ENCODE data around the gene PLCG2. TPM values are rescaled to one million over a fixed set of nuclear protein-coding genes. Genes with fewer than 3 reads are reported as not detected.

The PLCG2 gene
- total and polyA plus RNA-seq, 2 experiments from 2014 or later: 3.5 to 10.4 TPM

DNA sequence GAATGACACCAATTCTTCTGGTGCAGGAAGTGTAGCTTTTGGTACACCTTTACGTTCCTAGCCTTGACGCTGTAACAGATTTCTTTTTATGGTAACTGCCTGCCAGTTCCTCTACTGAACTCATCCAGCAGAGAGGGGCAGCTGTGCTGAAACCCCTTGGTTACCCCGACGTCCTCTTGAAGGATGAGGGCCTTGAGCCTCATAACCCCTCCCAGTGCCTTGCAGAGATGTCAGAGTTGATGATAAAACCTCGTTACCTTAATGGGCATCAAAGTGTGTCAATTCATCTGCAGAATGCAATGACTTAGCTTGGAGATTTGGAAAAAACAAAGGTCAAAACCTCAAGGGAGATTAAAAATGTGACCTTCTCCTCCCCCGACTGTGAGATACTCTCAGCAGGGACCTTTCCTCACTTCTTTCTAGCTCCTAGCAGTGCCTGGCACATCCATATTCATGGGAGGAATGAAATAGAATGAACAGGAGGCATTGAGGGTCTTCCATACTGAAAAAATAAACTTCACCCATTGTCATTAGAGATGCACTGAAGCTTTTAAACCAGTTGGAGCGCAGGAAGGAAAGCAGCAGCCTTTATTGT is 163.0 kb downstream of the PLCG2 start:
- H3K4me1 ChIP-seq (ENCODE audit: low read depth): peaks cover 8% of the 10 kb centered on the region
- no peaks in the 10 kb centered on the region for H3K36me3 ChIP-seq
- no peaks in the 10 kb centered on the region for H3K9me3 ChIP-seq (ENCODE audit: low read depth)
- TF ChIP-seq, protein P1, sequence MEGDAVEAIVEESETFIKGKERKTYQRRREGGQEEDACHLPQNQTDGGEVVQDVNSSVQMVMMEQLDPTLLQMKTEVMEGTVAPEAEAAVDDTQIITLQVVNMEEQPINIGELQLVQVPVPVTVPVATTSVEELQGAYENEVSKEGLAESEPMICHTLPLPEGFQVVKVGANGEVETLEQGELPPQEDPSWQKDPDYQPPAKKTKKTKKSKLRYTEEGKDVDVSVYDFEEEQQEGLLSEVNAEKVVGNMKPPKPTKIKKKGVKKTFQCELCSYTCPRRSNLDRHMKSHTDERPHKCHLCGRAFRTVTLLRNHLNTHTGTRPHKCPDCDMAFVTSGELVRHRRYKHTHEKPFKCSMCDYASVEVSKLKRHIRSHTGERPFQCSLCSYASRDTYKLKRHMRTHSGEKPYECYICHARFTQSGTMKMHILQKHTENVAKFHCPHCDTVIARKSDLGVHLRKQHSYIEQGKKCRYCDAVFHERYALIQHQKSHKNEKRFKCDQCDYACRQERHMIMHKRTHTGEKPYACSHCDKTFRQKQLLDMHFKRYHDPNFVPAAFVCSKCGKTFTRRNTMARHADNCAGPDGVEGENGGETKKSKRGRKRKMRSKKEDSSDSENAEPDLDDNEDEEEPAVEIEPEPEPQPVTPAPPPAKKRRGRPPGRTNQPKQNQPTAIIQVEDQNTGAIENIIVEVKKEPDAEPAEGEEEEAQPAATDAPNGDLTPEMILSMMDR (IDR thresholded peaks at IDR 0.05; ENCODE audit: low read depth, low read length): no peak
- no peak overlapping the region for H3K4me3 ChIP-seq
- DNase-seq (ENCODE audit: low read depth in 1 of 2, low spot score in 1 of 2): no peak
- no peak overlapping the region for H3K27ac ChIP-seq
- H3K27me3 ChIP-seq: no peaks in the 10 kb centered on the region

DNA sequence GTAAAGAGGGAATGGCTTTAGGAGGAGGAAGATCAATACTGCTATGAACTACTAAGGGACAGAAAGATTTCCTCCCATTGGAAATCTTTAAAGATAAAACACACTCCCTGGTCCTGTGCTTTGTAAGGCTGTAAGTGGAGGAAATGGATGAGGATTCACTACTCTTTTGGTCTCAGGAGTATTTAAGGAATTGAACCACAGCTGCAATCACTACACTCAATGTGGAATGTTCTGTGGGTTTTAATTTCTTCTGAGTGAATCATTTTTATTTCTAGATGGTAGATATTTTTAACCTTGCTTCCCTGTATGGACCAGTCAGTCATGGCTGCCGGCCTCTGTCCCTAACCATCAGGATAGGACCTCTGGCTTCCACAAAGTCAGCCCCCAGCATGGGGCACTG is 166.6 kb downstream of the PLCG2 start:
- H3K9me3 ChIP-seq (ENCODE audit: low read depth): no peaks in the 10 kb centered on the region
- H3K27ac ChIP-seq: no peak overlapping the region
- no peaks in the 10 kb centered on the region for H3K36me3 ChIP-seq
- TF ChIP-seq, protein P1 (IDR thresholded peaks at IDR 0.05; ENCODE audit: low read depth, low read length): no peak
- H3K4me3 ChIP-seq: no peak overlapping the region
- no peaks in the 10 kb centered on the region for H3K27me3 ChIP-seq
- DNase-seq (ENCODE audit: low read depth in 1 of 2, low spot score in 1 of 2): peak in 1 of 2 donors; percentile 13
- H3K4me1 ChIP-seq (ENCODE audit: low read depth): peaks cover 8% of the 10 kb centered on the region

DNA sequence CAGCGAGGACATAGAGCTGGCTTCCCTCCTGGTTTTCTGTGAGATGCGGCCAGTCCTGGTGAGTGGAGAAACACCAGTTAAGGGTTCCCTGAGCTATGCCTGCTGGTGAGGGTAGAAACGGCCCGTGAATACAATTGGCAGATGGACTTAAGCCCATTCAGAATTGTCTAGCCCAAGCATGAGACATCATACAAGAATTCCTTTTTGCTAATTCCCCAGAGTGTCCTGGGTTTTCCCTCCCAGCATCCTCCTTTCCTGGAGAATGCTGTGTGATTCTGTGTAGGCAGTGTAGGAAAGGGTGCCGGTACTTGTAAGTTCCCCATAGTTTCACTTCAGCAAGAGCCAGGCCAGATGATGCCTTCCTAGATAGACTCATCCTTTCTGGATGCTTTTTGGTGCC is 167.1 kb downstream of the PLCG2 start:
- no peaks in the 10 kb centered on the region for H3K27me3 ChIP-seq
- TF ChIP-seq, protein P1 (IDR thresholded peaks at IDR 0.05; ENCODE audit: low read depth, low read length): no peak
- H3K4me3 ChIP-seq: no peak overlapping the region
- H3K36me3 ChIP-seq: no peaks in the 10 kb centered on the region
- no peak overlapping the region for H3K27ac ChIP-seq
- peak in 1 of 2 donors; percentile 7 for DNase-seq (ENCODE audit: low read depth in 1 of 2, low spot score in 1 of 2)
- no peaks in the 10 kb centered on the region for H3K9me3 ChIP-seq (ENCODE audit: low read depth)
- peaks cover 8% of the 10 kb centered on the region for H3K4me1 ChIP-seq (ENCODE audit: low read depth)

DNA sequence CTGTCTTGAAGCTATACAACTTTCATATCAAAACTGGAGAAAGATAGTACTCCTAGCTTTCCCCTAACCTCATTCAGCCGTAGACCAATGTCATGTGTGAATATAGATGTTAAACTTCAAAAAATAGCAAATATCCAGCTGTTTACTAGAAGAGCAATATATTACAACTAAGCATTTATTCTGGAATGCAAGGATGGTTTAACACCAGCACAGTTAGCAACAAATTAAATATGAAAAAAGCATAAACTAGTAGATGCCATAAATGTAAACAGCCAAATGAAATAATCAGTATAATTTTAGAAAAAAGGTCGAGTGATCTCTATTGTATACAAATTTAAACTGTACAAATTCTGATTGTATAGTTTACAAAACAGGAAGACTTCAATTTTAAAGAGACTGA is 172.5 kb downstream of the PLCG2 start:
- TF ChIP-seq, protein P1 (IDR thresholded peaks at IDR 0.05; ENCODE audit: low read depth, low read length): no peak
- Histone ChIP-seq H3K27ac (no peak overlapping the region), H3K4me1 (ENCODE audit: low read depth) (no peaks in the 10 kb centered on the region), H3K27me3 (no peaks in the 10 kb centered on the region), H3K36me3 (no peaks in the 10 kb centered on the region), H3K4me3 (no peak overlapping the region), H3K9me3 (ENCODE audit: low read depth) (no peaks in the 10 kb centered on the region)
- DNase-seq (ENCODE audit: low read depth in 1 of 2, low spot score in 1 of 2): no peak

DNA sequence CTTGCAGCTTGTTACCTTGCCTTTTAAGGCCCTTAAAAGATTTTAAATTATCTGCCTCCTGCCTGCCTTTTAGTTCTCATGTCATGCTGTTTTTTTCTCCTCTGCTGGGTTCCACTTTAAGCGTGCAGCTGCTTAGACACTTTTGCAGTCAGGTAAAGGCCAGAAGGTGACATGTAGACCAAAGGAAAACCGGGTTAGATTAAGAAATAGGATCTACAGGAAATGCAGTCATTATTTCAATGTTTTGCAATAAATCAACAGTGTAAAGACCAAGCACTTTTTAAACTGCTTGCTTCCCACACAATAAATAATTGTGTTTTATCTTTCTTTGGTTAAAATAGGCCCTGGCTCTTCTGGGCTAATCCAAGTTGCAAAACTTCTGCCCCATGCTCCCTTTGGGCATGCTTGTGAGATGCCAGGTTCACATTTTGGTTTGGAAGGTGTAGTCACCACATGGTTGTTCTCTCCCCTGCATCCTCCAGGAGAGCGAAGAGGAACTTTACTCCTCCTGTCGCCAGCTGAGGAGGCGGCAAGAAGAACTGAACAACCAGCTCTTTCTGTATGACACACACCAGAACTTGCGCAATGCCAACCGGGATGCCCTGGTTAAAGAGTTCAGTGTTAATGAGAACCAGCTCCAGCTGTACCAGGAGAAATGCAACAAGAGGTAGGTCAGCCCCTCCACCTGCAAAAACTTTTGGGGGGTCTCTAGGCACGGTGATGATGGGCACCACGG is 177.3 kb downstream of the PLCG2 start:
- Histone ChIP-seq H3K27me3 (no peaks in the 10 kb centered on the region), H3K9me3 (ENCODE audit: low read depth) (no peaks in the 10 kb centered on the region), H3K27ac (no peak overlapping the region), H3K4me3 (no peak overlapping the region), H3K36me3 (no peaks in the 10 kb centered on the region), H3K4me1 (ENCODE audit: low read depth) (no peaks in the 10 kb centered on the region)
- TF ChIP-seq, protein P1 (IDR thresholded peaks at IDR 0.05; ENCODE audit: low read depth, low read length): no peak
- DNase-seq (ENCODE audit: low read depth in 1 of 2, low spot score in 1 of 2): peak in 1 of 2 donors; percentile 10

Data from cardiac muscle cell (in vitro differentiated cells and primary cell).